NCI-H526 (cell line): ENCODE measurements around the gene RBMY1E.
"Not testable (repeated sequence)": the region's sequence is repeated elsewhere in the genome, so short reads cannot be mapped to it uniquely, and the experiment has no call there.

ENCODE experiments used
- DNase-seq, 2 experiments: peaks; one replicate each; lab custom pipeline; 2025; lab: John Stamatoyannopoulos, UW

Gene RBMY1E

GRCh38 chrY:21917932-21918331 is at the start of gene RBMY1E:
RBMY1E (minus strand) TSS chrY:21918032; CDS start chrY:21916054, 1,978 bp downstream.
- DNase-seq: not testable (repeated sequence)

GRCh38 chrY:21894426-21894825 is 23.4 kb downstream of the RBMY1E start, which contains the start of gene RBMY1D:
RBMY1D (minus strand) TSS chrY:21894526; CDS start chrY:21892513, 2,013 bp downstream.
- not testable (repeated sequence) for DNase-seq

- DNase-seq: not testable (repeated sequence)
Measured at GRCh38 chrY:21869407-21870076, 48.3 kb downstream of the RBMY1E start.
